ENCODE measurements around the gene RPN2. TPM values are rescaled to one million over a fixed set of nuclear protein-coding genes. Genes with fewer than 3 reads are reported as not detected.

The RPN2 gene
- total RNA-seq, 1 donor: 218 TPM

DNA sequence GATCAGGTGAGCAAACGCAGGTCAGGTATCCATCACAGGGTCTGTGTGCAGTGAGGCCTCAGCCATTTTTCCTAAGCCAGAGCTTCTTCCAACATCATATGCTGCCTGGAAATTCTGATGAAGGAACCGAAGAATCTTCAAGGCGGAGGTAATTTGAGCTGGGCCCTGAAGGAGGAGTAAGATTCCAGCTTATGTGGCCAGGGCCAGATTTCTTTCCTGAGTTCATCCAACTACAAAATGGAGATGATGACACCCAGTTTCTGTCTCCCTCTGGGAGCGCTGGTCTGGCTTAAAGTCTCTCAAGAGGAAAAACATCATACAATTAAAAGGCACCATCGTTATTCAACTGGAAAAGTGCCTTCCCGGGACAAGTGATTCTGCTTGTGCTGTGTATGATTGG is 103.4 kb downstream of the RPN2 start:
- peak; percentile 88 for DNase-seq (ENCODE audit: low read depth)
- no peak overlapping the region for H3K4me3 ChIP-seq (ENCODE audit: low read depth, low read length)

DNA sequence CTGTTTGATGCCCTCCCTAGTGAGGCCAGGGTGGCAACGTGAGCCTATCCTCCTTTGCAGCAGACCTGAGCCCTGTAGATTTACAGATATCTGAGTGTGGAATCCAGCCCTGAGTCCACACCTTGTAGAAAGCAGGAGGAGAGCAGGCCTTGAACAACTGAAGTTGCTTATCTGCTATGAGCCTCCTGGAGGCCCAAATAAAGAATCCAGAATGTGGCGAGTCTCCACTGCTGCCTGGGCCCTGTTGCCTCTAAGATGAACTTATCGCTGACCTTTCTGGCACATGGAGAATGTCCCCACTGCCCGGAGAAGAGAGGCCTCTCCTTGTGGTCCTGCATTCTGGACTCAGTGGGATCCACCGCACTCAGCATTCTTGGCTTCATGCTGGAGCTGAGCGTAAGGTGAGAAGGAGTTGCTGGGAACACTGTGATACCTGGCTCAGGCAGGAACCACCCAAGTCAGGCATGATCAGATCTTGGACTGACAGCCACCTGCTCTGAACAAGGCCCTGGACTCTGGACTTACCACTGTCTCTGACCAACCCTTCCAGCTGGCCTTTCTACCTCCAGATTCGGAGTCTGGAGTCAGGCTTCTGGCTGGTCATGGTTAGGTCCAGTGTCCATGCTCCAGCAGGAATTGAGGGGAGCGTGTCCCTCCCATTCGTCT is 104.5 kb downstream of the RPN2 start:
- TF ChIP-seq, protein P1, sequence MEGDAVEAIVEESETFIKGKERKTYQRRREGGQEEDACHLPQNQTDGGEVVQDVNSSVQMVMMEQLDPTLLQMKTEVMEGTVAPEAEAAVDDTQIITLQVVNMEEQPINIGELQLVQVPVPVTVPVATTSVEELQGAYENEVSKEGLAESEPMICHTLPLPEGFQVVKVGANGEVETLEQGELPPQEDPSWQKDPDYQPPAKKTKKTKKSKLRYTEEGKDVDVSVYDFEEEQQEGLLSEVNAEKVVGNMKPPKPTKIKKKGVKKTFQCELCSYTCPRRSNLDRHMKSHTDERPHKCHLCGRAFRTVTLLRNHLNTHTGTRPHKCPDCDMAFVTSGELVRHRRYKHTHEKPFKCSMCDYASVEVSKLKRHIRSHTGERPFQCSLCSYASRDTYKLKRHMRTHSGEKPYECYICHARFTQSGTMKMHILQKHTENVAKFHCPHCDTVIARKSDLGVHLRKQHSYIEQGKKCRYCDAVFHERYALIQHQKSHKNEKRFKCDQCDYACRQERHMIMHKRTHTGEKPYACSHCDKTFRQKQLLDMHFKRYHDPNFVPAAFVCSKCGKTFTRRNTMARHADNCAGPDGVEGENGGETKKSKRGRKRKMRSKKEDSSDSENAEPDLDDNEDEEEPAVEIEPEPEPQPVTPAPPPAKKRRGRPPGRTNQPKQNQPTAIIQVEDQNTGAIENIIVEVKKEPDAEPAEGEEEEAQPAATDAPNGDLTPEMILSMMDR (IDR thresholded peaks at IDR 0.05; ENCODE audit: insufficient read depth, low read depth, low read length): no peak
- DNase-seq (ENCODE audit: low read depth): no peak
- H3K4me3 ChIP-seq (ENCODE audit: low read depth, low read length): no peak overlapping the region

More for the DNA sequence above, 103.4 kb downstream of the RPN2 start:
- TF ChIP-seq, protein P1 (IDR thresholded peaks at IDR 0.05; ENCODE audit: insufficient read depth, low read depth, low read length): peak; percentile 85

DNA sequence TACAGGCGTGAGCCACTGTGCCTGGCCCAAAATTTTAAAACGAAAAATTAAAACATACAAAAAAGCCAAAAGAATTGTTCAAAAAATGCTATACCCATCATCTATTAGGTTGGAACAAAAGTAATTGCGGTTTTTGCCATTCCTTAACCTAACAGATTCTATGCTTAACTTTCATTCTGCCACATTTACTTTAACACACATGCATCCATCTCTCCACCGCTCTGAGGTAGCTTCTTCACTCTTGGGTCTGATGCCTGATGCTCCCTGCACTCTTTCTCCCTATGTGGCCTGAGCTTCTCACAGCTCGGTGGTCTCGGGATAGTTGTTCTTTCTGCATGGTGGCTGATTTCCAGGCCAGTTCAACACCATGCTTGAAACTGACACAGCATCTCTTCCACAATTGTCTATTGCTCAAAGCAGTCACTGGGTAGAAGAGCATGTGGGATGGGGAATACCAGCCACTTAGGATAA is 105.6 kb downstream of the RPN2 start:
- DNase-seq (ENCODE audit: low read depth): no peak
- TF ChIP-seq, protein P1 (IDR thresholded peaks at IDR 0.05; ENCODE audit: insufficient read depth, low read depth, low read length): no peak
- no peak overlapping the region for H3K4me3 ChIP-seq (ENCODE audit: low read depth, low read length)

DNA sequence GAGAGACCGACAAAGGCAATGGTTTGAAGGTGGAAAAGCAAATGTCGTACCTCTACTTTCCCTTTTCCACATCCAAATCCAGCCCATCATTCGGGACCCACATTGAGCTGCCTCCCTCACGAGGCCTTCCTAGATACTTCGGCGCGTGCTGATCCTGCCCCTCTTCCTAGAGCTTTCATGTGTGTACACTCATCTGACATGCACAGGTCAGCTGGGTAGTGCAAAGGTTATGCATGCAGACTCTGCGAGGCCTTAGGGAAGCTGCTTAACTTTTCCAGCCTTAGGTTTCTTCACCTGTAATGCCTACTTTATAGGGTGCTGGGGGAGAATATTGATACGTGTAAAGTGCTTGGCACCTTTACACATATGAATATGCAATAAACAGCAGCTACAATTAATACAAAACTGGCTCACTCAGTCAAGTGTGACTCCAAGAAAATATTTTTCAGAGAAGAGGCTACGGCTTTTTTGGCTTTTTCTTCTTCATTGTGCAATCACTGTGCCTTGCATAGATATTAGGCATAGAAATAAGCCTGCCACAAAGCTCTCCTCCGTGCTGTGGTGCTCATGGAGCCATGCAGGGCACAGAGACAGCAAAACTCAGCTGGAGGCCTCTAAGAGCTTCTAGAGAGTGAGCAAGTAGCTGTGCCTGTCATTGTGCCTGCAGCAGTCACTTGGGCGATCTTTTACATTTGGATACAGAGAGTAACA is 106.7 kb downstream of the RPN2 start:
- no peak for DNase-seq (ENCODE audit: low read depth)
- H3K4me3 ChIP-seq (ENCODE audit: low read depth, low read length): no peak overlapping the region
- TF ChIP-seq, protein P1 (IDR thresholded peaks at IDR 0.05; ENCODE audit: insufficient read depth, low read depth, low read length): no peak

DNA sequence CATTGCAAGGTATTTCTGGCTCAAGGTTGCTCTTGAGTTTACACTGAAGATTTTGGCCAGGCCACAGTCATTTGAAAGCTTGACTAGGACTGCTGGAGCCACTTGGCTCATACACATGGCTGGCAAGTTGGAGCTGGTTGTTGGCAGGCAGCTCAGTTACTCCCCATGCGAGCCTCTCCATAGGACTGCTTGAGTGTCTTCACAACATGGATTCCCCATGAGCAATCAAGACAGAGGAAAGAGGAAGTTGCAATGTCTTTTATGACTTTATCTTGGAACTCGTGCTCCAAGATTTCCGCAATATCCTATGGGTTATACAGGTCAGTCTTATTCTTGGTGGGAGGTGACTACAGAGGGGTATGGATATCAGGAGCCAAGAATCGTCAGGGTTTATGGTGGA is 109.0 kb downstream of the RPN2 start:
- DNase-seq (ENCODE audit: low read depth): no peak
- H3K4me3 ChIP-seq (ENCODE audit: low read depth, low read length): no peak overlapping the region
- TF ChIP-seq, protein P1 (IDR thresholded peaks at IDR 0.05; ENCODE audit: insufficient read depth, low read depth, low read length): no peak

DNA sequence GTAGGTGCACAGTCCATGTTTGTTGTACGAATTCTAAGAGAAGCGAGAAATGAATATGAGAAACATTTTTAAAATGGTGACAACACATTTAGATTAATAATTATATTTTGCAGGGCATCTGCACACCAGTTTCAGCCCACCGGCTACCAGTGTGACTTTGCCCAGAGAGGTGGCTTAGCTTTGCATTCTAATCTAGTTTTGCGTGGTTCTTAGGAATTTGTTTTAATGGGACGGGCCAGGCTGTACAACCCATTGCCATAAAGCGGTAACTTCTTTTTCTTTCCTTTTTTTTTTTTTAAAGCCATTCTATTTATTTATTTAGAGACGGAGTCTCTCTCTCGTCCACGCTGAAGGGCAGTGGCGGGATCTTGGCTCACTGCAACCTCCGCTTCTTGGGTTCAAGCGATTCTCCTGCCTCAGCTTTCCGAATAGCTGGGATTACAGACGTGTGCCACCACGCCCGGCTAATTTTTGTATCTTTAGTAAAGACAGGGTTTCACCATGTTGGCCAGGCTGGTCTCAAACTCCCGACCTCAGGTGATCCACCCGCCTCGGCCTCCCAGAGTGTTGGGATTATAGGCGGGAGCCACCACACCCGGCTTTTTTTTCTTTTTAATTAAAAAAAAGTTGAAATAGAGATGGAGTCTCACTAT is 111.2 kb downstream of the RPN2 start:
- DNase-seq (ENCODE audit: low read depth): peak; percentile 23
- TF ChIP-seq, protein P1 (IDR thresholded peaks at IDR 0.05; ENCODE audit: insufficient read depth, low read depth, low read length): no peak

More for the DNA sequence above, 111.2 kb downstream of the RPN2 start:
- peak overlapping the region; percentile 95 for H3K4me3 ChIP-seq (ENCODE audit: low read depth, low read length)

Other genes starting within 250 kb of the RPN2 start
- gene SAMHD1, start 227.6 kb upstream of the RPN2 start, total RNA-seq: 39.9 and 75.1 TPM in 2 replicates
- 8.1 and 10.8 TPM in 2 replicates for gene RBL1, start 83.3 kb upstream of the RPN2 start, total RNA-seq
- 2.6 and 3.5 TPM in 2 replicates for gene MROH8, start 218 bp downstream of the RPN2 start, total RNA-seq
- not detected in 2 replicates for gene GHRH, start 82.5 kb downstream of the RPN2 start, total RNA-seq
- 15.1 and 17.1 TPM in 2 replicates for gene MANBAL, start 110.3 kb downstream of the RPN2 start, total RNA-seq
- gene SRC, start 166.8 kb downstream of the RPN2 start, total RNA-seq: 20.3 and 20.6 TPM in 2 replicates